GM08714 (cell line): Measurements from ENCODE around the gene CRB2.

Source experiments
- H3K4me3 ChIP-seq: fragments of 200-500 bp; sonication (Bioruptor generic); 2 replicates; pipeline ENCODE4 v1.5.1; 2014; ENCODE audit warnings: mild to moderate bottlenecking, low read length, inconsistent platforms
- ZNF274 ChIP-seq: IDR thresholded peaks from 2 replicates; pipeline ENCODE4 v1.6.1; 2012; ENCODE audit warnings: mild to moderate bottlenecking, low read depth, low read length

Gene CRB2

GRCh38 chr9:123360161-123361085 is 4.4 kb downstream of the CRB2 start:
- no peak for TF ChIP-seq ZNF274

GRCh38 chr9:123361086-123361730 is 5.2 kb downstream of the CRB2 start:
- no peak for TF ChIP-seq ZNF274
- no peak overlapping the region for H3K4me3 ChIP-seq

More at GRCh38 chr9:123360161-123361085, 4.4 kb downstream of the CRB2 start:
- no peak overlapping the region for H3K4me3 ChIP-seq

GRCh38 chr9:123361731-123362510 is 5.9 kb downstream of the CRB2 start:
- no peak overlapping the region for H3K4me3 ChIP-seq
- no peak for TF ChIP-seq ZNF274

- no peak overlapping the region for H3K4me3 ChIP-seq
- TF ChIP-seq ZNF274: no peak
These were observed 6.9 kb downstream of the CRB2 start for GRCh38 chr9:123362856-123363255.

GRCh38 chr9:123364241-123364824 is 8.3 kb downstream of the CRB2 start:
- no peak for TF ChIP-seq ZNF274
- no peak overlapping the region for H3K4me3 ChIP-seq

GRCh38 chr9:123365287-123365880 is 9.4 kb downstream of the CRB2 start:
- no peak for TF ChIP-seq ZNF274

GRCh38 chr9:123365881-123366528 is 10.0 kb downstream of the CRB2 start:
- H3K4me3 ChIP-seq: no peak overlapping the region
- TF ChIP-seq ZNF274: no peak

More at GRCh38 chr9:123365287-123365880, 9.4 kb downstream of the CRB2 start:
- H3K4me3 ChIP-seq: no peak overlapping the region

- H3K4me3 ChIP-seq: no peak overlapping the region
- TF ChIP-seq ZNF274: no peak
These were observed 12.0 kb downstream of the CRB2 start for GRCh38 chr9:123368023-123368422.

GRCh38 chr9:123368536-123369153 is 12.6 kb downstream of the CRB2 start:
- no peak for TF ChIP-seq ZNF274
- H3K4me3 ChIP-seq: no peak overlapping the region

GRCh38 chr9:123369296-123369695 is 13.3 kb downstream of the CRB2 start:
- H3K4me3 ChIP-seq: no peak overlapping the region
- TF ChIP-seq ZNF274: no peak

GRCh38 chr9:123370108-123370507 is 14.1 kb downstream of the CRB2 start:
- no peak for TF ChIP-seq ZNF274
- no peak overlapping the region for H3K4me3 ChIP-seq

- H3K4me3 ChIP-seq: no peak overlapping the region
- TF ChIP-seq ZNF274: no peak
These were observed 14.7 kb downstream of the CRB2 start for GRCh38 chr9:123370526-123371227.
